ENCODE data around the gene RASAL1. TPM values are rescaled to one million over a fixed set of nuclear protein-coding genes. Genes with fewer than 3 reads are reported as not detected.

Gene RASAL1
- total and polyA plus RNA-seq, 2 donors (not counting 1 experiment from before 2014, with no cell fraction given), result 0.10 to 11.0 TPM

DNA sequence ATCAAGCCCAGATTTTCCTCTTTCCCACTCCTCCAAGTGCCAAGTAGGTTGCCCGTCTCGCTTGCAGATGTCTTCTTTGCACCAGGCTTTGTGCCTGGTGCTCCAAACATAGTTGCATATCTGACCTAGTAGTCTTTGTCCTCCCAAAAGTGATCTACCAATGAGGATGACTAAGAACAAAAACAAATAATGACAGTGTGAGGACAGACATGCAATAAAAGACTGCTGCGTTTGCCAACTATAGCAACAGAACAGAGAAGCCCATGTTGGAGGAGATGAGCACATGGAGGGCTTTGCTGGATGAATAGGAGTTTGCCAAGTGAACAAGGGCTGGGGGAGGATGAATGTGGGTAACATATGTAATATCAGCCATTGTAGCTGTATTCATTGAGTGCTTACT is 63.4 kb downstream of the RASAL1 start:
- H3K36me3 ChIP-seq (replicated peaks in 1 of 2; ENCODE audit: control extremely low read depth in 1 of 2, control insufficient read depth in 1 of 2, extremely low read depth in 1 of 2, insufficient read depth in 2 of 2, low read length in 1 of 2), result peaks cover 1 to 3% of the 10 kb centered on the region in 2 experiments
- Mint-ChIP-seq H3K9me3 (ENCODE audit: insufficient read depth) (no peaks in the 10 kb centered on the region), H3K4me3 (peak overlapping the region; percentile 48), H3K4me1 (peaks cover 91% of the 10 kb centered on the region), H3K27ac (peak overlapping the region; percentile 74), H3K27me3 (no peaks in the 10 kb centered on the region)
- ChIA-PET POLR2A (no interaction called here), CTCF (interaction anchor here (3.6 to 6.7 kb wide), 2 partner anchors 9 to 22 kb away, joined by 27 to 59 read pairs; no protein-coding TSS in a partner anchor)
- no peak overlapping the region for H3K4me3 ChIP-seq (ENCODE audit: control extremely low read depth in 1 of 5, extremely low read depth in 1 of 5, insufficient read depth in 1 of 5, low read depth in 2 of 5, low read length in 4 of 5)
- WGBS (ENCODE audit: insufficient coverage), result 80% methylated on average over 2 of the region's 3 CpGs
- no peak for TF ChIP-seq EZH2 (IDR thresholded peaks at IDR 0.05; ENCODE audit: borderline replicate concordance, insufficient read depth, low read depth, low read length, poor library complexity, severe bottlenecking)
- TF ChIP-seq, protein P1, sequence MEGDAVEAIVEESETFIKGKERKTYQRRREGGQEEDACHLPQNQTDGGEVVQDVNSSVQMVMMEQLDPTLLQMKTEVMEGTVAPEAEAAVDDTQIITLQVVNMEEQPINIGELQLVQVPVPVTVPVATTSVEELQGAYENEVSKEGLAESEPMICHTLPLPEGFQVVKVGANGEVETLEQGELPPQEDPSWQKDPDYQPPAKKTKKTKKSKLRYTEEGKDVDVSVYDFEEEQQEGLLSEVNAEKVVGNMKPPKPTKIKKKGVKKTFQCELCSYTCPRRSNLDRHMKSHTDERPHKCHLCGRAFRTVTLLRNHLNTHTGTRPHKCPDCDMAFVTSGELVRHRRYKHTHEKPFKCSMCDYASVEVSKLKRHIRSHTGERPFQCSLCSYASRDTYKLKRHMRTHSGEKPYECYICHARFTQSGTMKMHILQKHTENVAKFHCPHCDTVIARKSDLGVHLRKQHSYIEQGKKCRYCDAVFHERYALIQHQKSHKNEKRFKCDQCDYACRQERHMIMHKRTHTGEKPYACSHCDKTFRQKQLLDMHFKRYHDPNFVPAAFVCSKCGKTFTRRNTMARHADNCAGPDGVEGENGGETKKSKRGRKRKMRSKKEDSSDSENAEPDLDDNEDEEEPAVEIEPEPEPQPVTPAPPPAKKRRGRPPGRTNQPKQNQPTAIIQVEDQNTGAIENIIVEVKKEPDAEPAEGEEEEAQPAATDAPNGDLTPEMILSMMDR (IDR thresholded peaks at IDR 0.05), result no peak
- DNase-seq, result no peak
- no peaks in the 10 kb centered on the region for H3K9me3 ChIP-seq (ENCODE audit: control extremely low read depth in 1 of 3, control insufficient read depth in 2 of 3, insufficient read depth in 1 of 3, low read length in 2 of 3)
- H3K27me3 ChIP-seq (replicated peaks in 1 of 4; ENCODE audit: control extremely low read depth in 1 of 4, control insufficient read depth in 3 of 4, insufficient read depth in 4 of 4, low read length in 3 of 4), result no peaks in the 10 kb centered on the region
- H3K9ac ChIP-seq (ENCODE audit: low read length), result no peak overlapping the region
- H3K79me2 ChIP-seq (ENCODE audit: control insufficient read depth, insufficient read depth, low read length), result peaks cover 85% of the 10 kb centered on the region
- H3K4me2 ChIP-seq (replicated peaks; ENCODE audit: low read depth, low read length, poor library complexity, severe bottlenecking), result peak overlapping the region; percentile 25
- peaks cover 98 to 100% of the 10 kb centered on the region in 2 donors for H3K4me1 ChIP-seq (ENCODE audit: control insufficient read depth in 2 of 2, insufficient read depth in 2 of 2, low read length in 2 of 2)
- peaks cover 6% of the 10 kb centered on the region for H4K20me1 ChIP-seq (ENCODE audit: control insufficient read depth, insufficient read depth, low read length, poor library complexity, severe bottlenecking)
- no peak for ATAC-seq (ENCODE audit: low read depth)
- intact Hi-C loops (cut with micrococcal nuclease), result no loop called here
- peak overlapping the region; percentile 16 to 96 for H3K27ac ChIP-seq (ENCODE audit: low read length in 2 of 2)
- no peak overlapping the region for H2AFZ ChIP-seq (ENCODE audit: insufficient read depth, low read depth, low read length, poor library complexity, severe bottlenecking)

DNA sequence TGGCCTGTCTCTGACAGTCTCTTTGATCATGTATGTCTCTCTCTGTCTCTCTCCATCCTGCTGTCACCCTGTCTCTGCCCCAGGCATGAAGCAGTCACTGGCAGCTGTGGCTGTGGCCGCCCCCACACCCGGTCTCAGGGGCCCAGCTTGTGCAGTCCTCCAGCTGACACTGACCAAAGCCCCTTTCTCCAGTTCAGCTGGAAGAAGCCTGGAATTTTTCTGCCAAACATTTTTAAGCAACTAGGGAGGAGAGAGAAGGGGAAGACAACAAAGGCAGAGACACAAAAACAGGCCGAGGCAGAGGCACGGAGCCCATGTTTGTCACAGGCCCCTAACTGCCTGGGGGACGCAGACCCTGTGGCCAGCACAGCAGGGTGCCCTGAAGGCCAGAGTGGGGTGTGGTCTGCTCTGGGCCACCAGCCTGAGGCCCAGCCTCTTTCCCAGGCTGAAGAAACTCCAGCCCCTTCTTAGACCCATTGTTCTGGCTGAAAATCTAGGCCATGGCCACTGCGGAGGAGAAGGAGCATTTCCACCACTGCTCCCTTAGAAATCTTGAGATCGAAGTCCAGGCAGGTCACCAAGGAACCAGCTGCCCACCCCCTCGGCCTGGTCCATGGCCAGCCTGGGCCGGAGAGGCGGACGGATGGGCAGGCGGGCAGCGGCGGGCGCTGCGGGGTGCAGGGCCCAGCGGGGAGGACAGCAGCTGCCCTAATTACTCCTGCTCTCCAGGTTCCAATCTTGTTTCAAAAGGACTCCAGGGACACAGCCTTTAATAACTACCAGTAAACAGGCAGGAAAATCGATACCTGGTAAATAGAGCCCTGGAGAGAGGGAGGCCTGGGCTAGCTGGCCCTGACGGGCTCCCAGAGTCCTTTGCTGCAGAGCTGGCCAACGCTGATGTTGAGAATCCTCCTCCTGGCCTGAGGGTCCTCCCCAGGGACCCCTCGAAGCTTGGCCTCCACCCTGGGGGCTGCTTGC is 64.1 kb downstream of the RASAL1 start:
- Histone ChIP-seq H3K9me3 (ENCODE audit: control extremely low read depth in 1 of 3, control insufficient read depth in 2 of 3, insufficient read depth in 1 of 3, low read length in 2 of 3) (no peaks in the 10 kb centered on the region), H3K4me3 (ENCODE audit: control extremely low read depth in 1 of 5, extremely low read depth in 1 of 5, insufficient read depth in 1 of 5, low read depth in 2 of 5, low read length in 4 of 5) (no peak overlapping the region), H3K4me2 (replicated peaks; ENCODE audit: low read depth, low read length, poor library complexity, severe bottlenecking) (peak overlapping the region; percentile 68), H3K36me3 (replicated peaks in 1 of 2; ENCODE audit: control extremely low read depth in 1 of 2, control insufficient read depth in 1 of 2, extremely low read depth in 1 of 2, insufficient read depth in 2 of 2, low read length in 1 of 2) (peaks cover 1 to 3% of the 10 kb centered on the region in 2 experiments), H2AFZ (ENCODE audit: insufficient read depth, low read depth, low read length, poor library complexity, severe bottlenecking) (no peak overlapping the region), H4K20me1 (ENCODE audit: control insufficient read depth, insufficient read depth, low read length, poor library complexity, severe bottlenecking) (peaks cover 6% of the 10 kb centered on the region), H3K27me3 (replicated peaks in 1 of 4; ENCODE audit: control extremely low read depth in 1 of 4, control insufficient read depth in 3 of 4, insufficient read depth in 4 of 4, low read length in 3 of 4) (no peaks in the 10 kb centered on the region), H3K79me2 (ENCODE audit: control insufficient read depth, insufficient read depth, low read length) (peaks cover 85% of the 10 kb centered on the region), H3K9ac (ENCODE audit: low read length) (no peak overlapping the region), H3K4me1 (ENCODE audit: control insufficient read depth in 2 of 2, insufficient read depth in 2 of 2, low read length in 2 of 2) (peaks cover 98 to 100% of the 10 kb centered on the region in 2 donors), H3K27ac (ENCODE audit: low read length in 2 of 2) (peak overlapping the region; percentile 92 to 96)
- WGBS (ENCODE audit: insufficient coverage), result 90% methylated on average over 16 of the region's 21 CpGs
- H3K4me1 Mint-ChIP-seq, result peaks cover 90% of the 10 kb centered on the region
- peak overlapping the region; percentile 90 for H3K27ac Mint-ChIP-seq
- ATAC-seq (ENCODE audit: low read depth) (no peak), DNase-seq (no peak)
- peak overlapping the region; percentile 61 for H3K4me3 Mint-ChIP-seq
- CTCF ChIA-PET, result interaction anchor here (1.0 to 6.7 kb wide), 8 partner anchors 9 to 103 kb away, joined by 3 to 59 read pairs (median 4); no protein-coding TSS in a partner anchor
- no peaks in the 10 kb centered on the region for H3K9me3 Mint-ChIP-seq (ENCODE audit: insufficient read depth)
- POLR2A ChIA-PET, result no interaction called here
- TF ChIP-seq, protein P1 (IDR thresholded peaks at IDR 0.05), result no peak
- no peak for TF ChIP-seq EZH2 (IDR thresholded peaks at IDR 0.05; ENCODE audit: borderline replicate concordance, insufficient read depth, low read depth, low read length, poor library complexity, severe bottlenecking)
- H3K27me3 Mint-ChIP-seq, result no peaks in the 10 kb centered on the region
- intact Hi-C loops (cut with micrococcal nuclease), result no loop called here
